Stomach (tissue), 4 donors: Measurements from ENCODE around the gene A1BG.

ENCODE experiments used
- CTCF ChIP-seq, 7 experiments: fragments of 450-650 bp in 4 of 7; fragments of 200-600 bp in 3 of 7; sonication (generic) in 3 of 7; IDR thresholded peaks; one replicate each; pipeline ENCODE4 v1.5.1; 2016 to 2019; ENCODE audit warnings: antibody characterized with exemption in 7 of 7, control low read depth in 2 of 7, mild to moderate bottlenecking in 1 of 7
- POLR2AphosphoS5 ChIP-seq, 3 donors: sonication (generic); formaldehyde crosslinking; IDR thresholded peaks; one replicate each; pipeline ENCODE4 v1.6.1; 2016; ENCODE audit warnings: antibody characterized with exemption in 3 of 3

DNA sequence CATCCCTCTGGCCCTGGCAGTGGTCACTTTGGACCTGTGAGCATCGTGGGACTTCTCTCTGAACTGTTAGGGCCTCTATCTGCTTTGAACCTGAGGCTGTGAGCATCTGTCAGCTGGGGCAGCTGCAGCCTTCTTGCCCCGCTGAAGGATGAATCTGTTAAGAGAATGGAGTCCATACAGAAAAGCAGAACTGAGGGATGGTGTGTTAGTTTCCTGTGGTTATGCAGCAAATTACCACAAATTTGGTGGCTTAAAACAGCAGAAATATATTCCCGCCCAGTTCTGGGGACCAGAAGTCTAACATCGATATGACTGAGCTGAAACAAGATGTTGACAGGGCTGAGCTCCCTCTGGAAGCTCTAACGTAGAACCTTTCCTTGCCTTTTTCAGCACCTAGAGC, 10.9 kb upstream of the A1BG start:
- TF ChIP-seq CTCF (IDR thresholded peaks at IDR 0.05): no peak
- no peak for TF ChIP-seq POLR2AphosphoS5 (IDR thresholded peaks at IDR 0.05)
